ENCODE data around the gene FCHO1.

DNA sequence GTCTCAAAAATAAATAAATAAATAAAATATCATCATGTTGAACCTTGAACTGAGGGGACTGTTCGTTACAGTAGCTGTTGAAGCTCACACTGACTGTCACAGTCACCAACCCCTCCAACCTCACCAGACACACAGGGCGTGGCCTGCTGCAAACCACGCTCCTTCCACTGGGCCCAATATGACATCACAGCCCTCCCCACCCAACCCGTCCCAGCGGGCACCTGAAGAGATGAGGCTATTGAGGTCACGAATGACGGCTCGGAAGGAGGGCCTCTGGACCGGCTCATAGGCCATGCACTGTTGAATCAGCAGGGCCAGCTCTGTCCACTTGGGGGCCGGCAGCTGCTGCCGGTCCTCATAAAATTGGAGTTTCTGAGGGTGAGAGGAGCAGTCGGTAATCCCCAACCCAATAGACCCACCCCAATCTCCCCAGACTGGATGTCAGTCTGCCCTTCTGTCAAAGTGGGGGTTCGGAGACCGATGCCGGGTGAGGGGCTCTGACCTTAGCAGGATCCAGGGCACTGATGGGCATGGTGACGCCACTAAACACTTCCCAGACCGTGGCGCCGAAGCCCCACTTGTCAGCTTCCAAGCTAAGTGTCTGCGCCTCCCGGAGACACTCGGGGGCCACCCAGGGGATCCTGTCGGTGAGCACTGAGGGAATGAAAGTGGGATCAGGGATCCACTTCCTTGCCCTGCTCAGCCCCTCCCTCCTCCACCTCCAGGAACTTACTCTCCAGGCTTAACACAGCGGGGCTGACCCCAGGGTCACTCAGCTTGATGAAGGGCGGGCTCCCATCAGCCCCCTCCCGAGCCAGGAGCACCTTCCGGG is 83.3 kb downstream of the FCHO1 start:
- TF ChIP-seq, protein P1, sequence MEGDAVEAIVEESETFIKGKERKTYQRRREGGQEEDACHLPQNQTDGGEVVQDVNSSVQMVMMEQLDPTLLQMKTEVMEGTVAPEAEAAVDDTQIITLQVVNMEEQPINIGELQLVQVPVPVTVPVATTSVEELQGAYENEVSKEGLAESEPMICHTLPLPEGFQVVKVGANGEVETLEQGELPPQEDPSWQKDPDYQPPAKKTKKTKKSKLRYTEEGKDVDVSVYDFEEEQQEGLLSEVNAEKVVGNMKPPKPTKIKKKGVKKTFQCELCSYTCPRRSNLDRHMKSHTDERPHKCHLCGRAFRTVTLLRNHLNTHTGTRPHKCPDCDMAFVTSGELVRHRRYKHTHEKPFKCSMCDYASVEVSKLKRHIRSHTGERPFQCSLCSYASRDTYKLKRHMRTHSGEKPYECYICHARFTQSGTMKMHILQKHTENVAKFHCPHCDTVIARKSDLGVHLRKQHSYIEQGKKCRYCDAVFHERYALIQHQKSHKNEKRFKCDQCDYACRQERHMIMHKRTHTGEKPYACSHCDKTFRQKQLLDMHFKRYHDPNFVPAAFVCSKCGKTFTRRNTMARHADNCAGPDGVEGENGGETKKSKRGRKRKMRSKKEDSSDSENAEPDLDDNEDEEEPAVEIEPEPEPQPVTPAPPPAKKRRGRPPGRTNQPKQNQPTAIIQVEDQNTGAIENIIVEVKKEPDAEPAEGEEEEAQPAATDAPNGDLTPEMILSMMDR (IDR thresholded peaks at IDR 0.05; ENCODE audit: low read depth, low read length): no peak
- no peak for TF ChIP-seq POLR2A (IDR thresholded peaks at IDR 0.05; ENCODE audit: extremely low read depth, insufficient read length)
